HT-29 (cell line): ENCODE results near the gene LRRK1. TPM values are rescaled to one million over a fixed set of nuclear protein-coding genes. Genes with fewer than 3 reads are reported as not detected.

Source experiments
- DNase-seq: peaks from one replicate; pipeline ENCODE4 v3.0.0-alpha.2; 2015; ENCODE audit warnings: low spot score
- total RNA-seq: library from RNA; depleted of rRNA; stranded (reverse); fragments of >200 nt; shearing (Covaris generic); gene quantifications from 2 replicates; pipeline ENCODE4 v1.2.3, GENCODE V29; 2014

The LRRK1 gene
- total RNA-seq, 1 experiment from 2014 or later: 25.0 TPM

DNA sequence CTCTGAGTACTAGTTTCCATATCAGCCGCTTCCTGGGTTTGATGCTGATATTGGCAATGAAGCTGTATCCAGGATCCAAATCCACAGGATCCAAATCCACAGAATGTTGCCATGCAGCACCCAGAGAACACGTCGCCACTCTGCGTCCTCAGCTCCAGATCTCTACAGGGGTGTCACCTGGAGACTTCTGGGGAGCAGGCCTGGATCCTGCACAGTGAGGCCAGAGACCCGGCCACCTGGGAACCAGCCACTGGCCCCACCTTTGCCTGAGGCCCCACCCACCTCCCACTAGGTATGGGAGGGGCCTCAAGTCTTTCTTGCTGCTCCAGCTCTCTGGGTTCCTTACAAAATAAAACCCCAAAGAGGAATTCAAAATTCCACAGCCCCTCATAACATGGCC lies 123.9 kb downstream of the LRRK1 start:
- DNase-seq: no peak

DNA sequence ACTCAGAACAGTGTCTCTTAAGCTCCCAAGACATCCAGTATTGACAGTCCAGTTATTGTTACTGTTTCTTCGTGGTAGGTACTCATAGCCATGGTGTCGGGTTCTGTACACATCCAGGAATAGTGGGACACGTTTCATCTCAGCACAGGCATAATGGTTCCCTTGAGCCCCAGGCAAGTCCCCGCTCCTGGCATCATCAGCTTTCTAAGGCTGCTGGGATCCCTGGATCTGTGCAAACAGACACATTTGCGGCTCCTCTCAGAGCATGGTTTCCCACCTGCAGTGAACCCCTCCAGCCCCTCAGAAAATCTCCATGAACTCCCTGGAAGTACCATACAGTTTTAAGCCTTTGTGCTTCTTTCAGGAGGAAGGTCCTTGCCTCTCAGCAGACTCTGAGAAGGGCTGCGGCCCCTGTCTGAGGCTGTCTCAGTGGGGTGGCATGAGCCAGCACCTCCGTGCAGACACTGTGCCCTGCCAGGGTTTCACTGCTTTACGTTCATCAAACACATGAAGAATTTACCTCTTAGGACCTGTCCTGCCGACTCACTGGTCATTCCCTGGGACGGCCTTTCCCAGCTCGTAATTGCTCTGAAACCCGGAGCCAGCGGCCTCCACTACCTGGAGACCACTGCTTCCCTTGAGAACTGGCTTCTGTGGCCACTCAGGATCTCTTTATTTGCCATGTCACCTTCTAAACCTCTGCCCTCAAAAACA lies 124.9 kb downstream of the LRRK1 start:
- DNase-seq: no peak

DNA sequence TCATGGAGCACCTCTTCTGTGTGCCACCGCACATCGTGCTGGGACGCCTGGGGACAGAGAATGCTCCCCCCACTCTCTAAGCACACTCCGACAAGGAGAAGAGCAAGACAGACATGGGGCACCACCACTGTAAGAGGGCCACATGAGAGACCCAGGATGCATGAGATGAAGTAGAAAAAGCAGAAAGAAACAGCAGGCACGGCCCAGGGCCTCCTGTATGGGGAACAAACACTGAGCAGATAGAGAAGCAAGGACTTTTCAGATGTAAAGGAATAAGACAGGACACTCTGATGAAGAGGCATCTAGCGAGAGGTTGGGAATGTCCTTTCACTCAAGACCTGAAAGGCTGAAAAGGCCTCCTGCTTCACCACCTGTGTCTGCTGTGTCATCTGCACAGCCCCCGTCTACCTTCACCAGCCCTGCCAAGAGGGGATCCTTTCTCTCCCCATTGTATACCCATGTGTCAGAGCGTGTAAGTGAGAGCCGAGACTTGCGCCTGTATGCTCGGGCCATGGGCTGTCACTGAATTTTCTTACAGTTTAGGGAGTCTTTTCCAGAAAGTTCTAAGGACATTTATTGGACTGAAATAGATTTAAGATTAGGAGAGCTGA lies 125.6 kb downstream of the LRRK1 start:
- DNase-seq: no peak

DNA sequence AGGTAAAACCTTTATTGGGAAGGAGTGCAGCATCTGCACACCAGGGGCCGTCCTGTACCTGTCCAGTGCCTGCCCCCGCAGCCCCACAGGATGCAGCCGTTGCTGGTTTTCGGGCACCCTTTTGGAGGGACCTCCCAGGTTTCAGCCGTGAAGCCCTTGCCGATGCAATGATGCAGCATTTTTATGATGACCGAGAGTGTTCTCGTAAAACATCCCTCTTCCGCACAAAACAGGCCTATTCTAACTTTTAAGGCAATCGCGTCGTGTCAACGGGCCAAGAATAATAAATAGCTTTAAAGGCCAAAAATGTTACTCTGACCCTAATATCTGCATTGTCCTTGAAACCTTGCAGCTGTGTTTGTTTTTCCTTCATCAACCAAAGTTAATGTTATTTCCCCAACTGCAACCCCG lies 126.1 kb downstream of the LRRK1 start:
- DNase-seq: no peak

DNA sequence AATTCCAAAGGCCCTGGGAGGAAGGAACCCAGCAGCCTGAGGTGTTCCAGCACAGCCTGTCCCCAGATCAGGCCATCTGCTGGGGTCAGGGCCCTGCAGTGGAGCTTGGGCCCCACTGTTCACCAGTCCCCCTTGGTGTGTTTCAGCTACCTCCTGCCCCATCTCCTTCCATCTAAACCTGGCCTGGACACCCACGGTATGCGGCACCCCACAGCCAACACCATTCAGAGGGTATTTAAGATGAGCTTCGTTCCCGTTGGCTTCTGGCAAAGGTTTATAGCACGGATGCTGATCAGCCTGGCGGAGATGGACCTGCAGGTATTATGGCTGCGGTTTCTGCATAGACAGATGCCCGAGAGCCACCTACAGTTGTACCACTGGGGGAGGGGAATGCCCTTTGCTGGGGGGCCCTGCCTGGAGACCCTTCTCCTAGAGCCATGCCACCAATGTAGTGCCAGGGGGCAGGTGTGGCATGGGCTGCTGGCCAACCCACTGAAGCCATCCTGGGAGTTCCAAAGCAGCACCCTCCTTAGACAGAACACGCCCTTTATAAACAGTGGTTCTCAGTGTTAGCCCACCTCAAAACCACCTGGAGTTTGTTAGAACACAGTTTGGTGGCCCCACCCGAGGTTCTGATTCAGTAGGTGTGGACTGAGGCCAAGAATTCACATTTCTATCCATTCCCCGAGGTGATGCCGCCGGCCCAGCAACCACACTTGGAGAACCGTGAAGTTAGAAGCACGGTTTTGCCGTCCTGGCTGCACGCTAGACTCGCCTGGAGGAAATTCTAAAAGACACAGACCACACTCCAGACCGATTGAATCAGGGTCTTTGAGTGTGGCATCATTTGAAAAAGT lies 126.9 kb downstream of the LRRK1 start:
- DNase-seq: no peak

DNA sequence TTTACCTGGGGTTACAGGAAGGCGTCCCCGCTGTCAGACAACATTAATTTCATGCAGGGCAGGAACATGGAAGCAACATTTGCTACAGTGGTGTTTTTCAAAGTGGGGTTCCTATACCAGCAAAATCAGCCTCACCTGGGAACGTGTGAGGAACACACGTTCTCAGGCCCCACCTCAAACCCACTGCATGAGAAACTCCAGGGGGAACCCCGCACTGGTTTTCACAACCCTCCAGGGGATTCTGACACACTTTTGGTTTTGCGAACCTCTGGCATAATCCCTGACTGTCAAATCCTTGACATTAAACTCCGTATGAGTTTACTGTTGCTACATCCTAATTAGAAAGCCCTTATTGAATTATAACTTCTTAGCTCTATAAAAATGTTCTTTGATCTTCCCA lies 127.7 kb downstream of the LRRK1 start:
- no peak for DNase-seq

DNA sequence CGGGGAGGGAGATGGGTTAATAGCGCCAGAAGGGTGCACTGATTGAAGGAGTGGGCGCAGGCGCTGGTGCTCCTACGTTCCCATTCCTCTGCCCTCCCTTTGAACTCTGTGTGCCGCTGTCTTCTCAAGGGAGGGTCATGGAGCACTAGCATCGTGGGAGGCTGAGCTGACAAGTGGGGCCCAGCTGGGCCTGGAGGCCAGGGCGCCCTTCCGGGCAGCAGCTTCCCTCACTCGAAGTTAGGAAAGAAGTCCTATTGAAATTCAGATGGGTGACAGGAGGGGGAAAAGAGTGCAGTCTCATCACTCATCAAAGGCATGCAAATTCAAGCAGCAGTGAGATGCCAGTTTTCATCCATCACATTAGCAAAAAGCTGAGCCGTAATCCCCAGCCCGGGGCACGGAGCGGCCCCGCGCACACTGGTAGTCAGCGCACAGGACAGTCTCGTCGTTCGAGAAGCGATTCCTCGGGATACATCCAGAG lies 128.2 kb downstream of the LRRK1 start:
- no peak for DNase-seq

DNA sequence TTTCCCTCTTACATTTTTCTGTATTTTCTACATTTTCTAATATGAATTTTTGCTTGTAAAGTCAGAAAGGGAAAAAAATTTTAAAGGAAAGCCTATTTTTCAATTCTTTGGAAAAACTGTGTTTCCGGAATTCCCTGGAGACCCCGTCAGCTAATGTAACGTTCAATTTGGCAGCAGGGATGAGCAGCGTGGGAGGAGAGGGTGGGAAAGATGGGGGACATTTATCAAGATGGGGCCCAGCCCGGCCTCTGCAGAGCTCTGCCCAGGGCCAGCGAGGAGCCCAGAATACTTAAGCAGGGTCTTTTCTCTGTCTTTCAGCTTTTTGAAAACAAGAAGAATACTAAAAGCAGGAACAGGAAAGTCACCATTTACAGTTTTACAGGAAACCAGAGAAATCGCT lies 129.0 kb downstream of the LRRK1 start:
- no peak for DNase-seq

DNA sequence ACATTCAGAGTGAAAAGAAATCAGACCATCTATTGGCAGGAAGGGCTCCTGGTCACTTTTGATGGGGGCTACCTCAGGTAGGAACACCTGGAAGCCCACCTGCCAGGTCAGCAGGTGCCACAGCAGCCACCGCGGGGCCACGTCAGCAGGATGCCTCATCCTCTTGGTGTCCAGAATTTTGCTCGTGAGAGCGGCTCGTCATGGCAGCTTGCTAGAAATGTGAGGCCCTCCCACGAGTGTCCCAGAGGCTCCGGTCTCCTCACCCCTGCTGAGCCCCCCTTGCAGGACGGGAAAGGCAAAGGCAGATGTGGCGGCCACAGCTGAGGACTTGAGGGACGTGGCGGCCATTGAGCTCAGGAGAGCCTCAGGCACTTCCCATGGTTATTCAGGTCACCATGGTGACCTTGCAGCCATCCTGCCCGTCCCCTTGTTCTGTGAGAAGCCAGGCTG lies 129.4 kb downstream of the LRRK1 start:
- DNase-seq: no peak

DNA sequence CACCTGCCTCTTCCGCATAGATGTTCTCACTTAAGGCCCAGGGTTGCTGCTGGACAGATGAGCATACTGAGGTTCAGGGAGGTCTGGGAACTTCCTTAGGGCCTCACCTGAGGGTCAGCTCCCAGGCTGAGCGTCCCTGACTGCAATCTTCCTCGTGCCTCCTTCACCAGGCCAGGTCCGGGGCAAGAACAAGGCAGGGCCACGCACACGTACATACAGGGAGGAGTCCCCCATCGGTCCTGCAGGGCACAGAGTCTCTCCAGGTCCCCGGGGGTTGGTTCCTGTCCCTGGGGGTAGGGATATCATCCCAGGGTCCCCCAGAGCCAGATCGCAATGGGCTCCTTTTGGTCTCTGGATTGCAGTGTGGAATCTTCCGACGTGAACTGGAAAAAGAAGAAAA lies 130.1 kb downstream of the LRRK1 start:
- no peak for DNase-seq

DNA sequence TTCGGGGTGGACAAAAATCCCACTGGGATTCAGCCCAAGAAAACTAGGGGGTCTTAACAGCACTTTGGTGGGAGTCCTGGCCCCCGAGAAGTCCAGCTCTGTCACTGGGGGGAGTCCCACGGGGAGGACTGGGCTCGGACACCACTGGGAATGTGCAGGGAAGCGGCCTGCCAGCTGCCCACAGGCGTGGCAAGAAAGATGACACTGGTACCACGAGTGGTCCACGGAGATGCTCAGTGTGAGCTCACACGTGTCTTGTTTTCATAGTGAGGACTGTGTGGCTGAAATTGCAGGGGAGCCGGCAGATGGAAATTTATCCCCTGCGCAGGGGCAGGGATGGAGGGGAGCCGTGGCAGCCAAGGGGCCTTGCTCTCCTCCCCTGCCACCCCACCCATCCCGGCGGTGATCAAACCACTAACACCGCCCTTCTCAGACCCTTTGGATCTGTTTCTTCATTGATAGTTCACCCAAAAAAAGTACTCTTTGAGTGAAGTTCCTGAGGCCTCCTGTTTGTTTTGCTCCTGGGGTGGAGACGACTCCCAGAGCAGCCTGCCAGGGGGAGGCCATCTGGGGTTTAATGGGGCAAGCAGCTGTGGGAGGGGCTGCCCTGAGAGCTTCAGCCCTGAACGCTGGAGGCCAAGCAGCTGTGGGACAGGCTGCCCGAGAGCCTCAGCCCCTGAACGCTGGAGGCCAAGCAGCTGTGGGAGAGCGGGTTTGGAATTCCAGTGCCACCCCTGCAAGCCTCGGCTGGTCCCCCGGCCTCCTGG lies 130.9 kb downstream of the LRRK1 start:
- no peak for DNase-seq

DNA sequence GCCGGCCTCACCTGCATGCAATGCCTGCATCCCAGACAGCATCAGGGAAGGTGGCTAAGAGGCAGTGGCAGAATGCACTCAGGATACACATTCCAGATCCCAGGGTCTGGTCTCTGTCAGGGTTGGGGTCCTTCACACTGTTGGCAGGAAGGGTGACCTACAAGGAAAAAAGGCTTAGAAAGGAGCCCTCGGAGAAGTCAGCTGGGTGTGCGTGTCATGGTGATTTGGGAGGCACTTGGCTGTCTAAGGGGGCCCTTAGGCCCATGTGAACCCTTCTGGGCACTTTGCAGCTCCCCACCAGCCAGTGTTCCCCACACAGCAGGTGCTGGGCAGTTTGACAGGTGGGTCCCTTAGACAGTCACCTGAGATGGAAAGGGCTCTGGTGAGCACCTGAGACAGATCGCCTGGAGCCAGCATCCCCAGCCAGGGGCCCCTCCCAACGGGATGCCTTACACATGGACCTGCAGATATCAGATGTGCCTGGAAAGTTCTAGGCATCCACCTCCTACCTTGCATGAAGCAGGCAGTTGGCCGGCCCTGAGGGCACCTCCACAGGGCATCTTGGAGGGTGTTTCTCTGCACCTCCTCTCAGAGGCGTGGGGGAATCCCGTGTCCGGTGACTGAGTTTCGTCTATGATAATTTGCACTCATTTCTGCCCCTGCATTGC lies 131.6 kb downstream of the LRRK1 start:
- DNase-seq: no peak

DNA sequence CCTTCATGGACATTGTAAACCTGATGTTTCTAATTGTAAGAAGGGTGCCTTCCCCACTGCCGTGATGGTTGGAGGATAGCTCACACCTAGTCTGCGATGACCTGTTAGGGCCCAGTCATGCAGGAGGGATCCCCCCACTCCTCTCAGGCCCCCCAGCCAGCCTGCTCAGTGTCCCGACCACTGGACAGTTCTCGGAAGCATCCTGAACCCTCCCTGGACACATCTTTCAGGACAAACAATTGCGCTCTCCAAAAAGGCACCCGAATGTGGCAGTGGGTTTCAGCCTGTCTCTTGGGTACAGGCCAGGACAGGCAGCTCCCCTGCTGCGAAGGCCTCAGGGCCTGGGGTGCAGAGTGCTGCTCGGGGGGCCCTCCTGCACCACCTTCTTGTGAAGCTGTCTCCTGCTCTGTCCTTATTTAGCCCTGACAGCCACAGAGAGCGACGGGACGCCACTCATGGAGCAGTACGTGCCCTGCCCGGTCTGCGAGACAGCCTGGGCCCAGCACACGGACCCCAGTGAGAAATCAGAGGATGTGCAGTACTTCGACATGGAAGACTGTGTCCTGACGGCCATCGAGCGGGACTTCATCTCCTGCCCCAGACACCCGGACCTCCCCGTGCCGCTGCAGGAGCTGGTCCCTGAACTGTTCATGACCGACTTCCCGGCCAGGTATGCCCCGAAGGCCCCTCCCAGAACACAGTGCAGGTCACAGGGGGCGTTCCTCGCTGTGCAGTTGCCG lies 132.3 kb downstream of the LRRK1 start:
- no peak for DNase-seq

DNA sequence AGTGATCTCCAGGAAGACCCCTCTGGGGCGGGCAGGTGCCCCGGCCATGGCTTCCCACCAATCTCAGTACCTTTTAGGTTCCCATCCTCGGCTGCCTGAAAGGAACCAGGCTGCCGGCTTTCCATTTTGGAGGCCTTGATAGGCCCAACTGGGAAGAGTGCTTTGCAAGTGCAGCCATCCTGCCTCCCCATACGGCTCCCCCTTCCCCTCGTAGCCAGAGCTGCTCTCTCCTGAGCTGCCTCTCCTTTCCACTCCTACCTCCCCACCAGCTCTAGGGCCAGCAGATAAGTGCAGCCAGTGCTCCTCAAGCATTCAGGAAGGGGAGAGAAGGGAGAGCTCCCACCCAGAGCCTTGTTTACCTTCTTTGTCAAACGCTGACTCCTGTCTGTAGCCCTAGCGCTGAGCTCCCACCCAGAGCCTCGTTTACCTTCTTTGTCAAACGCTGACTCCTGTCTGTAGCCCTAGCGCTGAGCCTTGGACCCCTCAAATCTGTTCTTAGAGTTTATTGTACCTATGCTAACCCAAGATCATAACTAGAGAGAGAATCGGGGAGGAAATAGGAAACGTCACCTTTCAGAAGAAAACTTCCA lies 133.0 kb downstream of the LRRK1 start:
- DNase-seq: no peak

DNA sequence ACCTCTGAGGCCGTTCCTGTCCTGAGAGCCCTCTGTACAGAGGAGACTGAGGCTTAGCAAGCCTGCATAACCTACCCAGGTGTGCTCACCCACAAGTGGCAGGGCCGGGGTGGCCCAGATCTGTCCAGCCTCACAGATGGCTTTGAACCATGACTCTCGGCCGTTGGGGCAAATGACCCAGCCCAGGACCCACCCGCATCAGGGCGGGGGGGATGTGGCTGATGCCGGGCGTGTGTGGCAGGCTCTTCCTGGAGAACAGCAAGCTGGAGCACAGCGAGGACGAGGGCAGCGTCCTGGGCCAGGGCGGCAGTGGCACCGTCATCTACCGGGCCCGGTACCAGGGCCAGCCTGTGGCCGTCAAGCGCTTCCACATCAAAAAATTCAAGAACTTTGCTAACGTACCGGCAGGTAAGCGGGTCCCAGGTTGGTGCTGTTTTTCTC lies 133.5 kb downstream of the LRRK1 start:
- DNase-seq: no peak

DNA sequence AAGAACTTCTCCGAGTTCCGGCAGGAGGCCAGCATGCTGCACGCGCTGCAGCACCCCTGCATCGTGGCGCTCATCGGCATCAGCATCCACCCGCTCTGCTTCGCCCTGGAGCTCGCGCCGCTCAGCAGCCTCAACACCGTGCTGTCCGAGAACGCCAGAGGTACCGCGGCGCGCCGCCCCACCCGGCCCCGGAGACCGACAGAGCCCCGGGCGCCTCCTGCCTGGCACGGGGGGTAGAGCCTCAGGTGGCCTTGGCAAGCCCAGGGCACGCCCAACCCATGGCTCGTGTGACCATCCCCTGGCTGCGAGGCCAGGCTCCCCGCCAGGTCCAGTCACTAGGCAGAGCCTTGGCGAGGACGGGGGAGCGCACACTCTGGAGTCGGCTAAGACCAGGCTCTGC lies 134.1 kb downstream of the LRRK1 start:
- DNase-seq: no peak

DNA sequence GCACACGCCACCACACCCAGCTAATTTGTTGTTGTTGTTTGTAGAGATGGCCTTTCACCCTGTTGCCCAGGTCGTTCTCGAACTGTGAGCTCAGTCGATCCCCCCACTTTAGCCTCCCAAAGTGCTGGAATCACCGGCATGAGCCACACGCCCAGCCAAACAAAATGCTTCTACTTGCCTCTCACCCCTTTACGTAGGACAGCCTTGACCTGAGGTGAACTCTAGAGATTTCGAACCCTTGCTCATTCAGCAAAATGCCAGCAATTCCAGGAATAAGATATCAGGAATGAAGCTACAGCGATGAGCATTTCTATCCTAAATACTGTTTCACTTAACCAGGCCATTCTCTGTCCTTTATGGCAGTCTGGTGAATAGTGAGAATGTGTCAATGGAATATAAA lies 135.0 kb downstream of the LRRK1 start:
- no peak for DNase-seq

DNA sequence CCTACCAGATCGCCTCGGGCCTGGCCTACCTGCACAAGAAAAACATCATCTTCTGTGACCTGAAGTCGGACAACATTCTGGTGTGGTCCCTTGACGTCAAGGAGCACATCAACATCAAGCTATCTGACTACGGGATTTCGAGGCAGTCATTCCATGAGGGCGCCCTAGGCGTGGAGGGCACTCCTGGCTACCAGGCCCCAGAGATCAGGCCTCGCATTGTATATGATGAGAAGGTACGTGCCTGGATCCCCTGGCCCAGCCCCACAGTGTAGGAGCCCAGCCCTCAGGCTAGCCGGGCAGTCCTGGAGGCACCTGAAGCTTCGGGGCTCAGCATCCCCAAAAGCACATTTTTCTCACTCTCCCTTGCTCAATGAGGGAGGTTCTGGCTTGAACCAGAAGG lies 135.8 kb downstream of the LRRK1 start:
- DNase-seq: no peak

DNA sequence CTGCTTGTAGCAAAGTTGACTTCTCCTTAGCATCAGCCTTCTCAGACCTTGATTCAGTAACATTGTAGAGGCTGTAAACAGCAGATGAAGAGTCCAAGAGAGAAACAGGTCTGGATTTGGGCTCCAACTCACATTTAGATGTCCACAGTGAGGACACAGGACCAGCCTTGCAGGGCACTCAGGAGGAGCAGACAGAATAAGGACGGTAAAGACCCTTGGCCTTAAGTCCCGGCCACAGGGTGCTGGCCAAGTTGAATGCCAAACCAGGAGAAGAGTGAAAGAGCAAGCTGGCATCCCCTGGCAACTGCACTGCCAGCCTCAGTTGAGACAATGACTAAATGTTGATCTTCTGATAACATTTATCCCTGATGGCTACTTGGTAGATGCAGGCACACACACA lies 136.3 kb downstream of the LRRK1 start:
- no peak for DNase-seq
